Common myeloid progenitor, CD34-positive (primary cell): ENCODE results near the gene RSPH9.
A peak's percentile ranks its signal among the peaks of the same experiment; 100 is the strongest.

ENCODE experiments used
- CTCF ChIA-PET: fragments of 350-600 bp; sonication (Branson Sonifier 250); formaldehyde crosslinking; loops from one replicate; lab custom pipeline; 2021; ENCODE audit warnings: antibody characterized with exemption; lab: Charles Lee
- POLR2A ChIA-PET: fragments of 350-600 bp; sonication (Branson Sonifier 250); formaldehyde crosslinking; loops from one replicate; lab custom pipeline; 2021; ENCODE audit warnings: antibody characterized with exemption; lab: Charles Lee
- DNase-seq, 3 donors: peaks; one replicate each; pipeline versions ENCODE4 v3.0.0 to v3.0.0-alpha.2; 2013
- H3K27ac ChIP-seq, 2 experiments: 1 replicate in 1 of 2; 2 replicates in 1 of 2; pipeline ENCODE4 v1.7.0; 2013; ENCODE audit warnings: inconsistent platforms in 2 of 2, low read length in 2 of 2, mild to moderate bottlenecking in 2 of 2, low read depth in 1 of 2, moderate library complexity in 1 of 2; ENCODE audit not compliant: severe bottlenecking in 2 of 2, insufficient read depth in 1 of 2, poor library complexity in 1 of 2
- H3K27me3 ChIP-seq, 5 experiments: replicated peaks in 2 of 5; 1 replicate in 3 of 5; 2 replicates in 2 of 5; pipeline versions ENCODE4 v1.6.1 to v1.7.0; 2013; ENCODE audit warnings: low read length in 4 of 5, mild to moderate bottlenecking in 2 of 5, moderate library complexity in 2 of 5, inconsistent platforms in 1 of 5; ENCODE audit not compliant: insufficient read depth in 5 of 5, control insufficient read depth in 4 of 5
- H3K36me3 ChIP-seq, 4 experiments: 1 replicate in 2 of 4; 2 replicates in 2 of 4; pipeline versions ENCODE4 v1.6.1 to v1.7.0; 2013; ENCODE audit warnings: low read length in 3 of 4, control low read depth in 1 of 4, mild to moderate bottlenecking in 1 of 4; ENCODE audit not compliant: control insufficient read depth in 4 of 4, insufficient read depth in 4 of 4
- H3K4me1 ChIP-seq, 4 experiments: 1 replicate in 3 of 4; 2 replicates in 1 of 4; pipeline versions ENCODE4 v1.6.1 to v1.7.1; 2013; ENCODE audit warnings: low read length in 3 of 4, mild to moderate bottlenecking in 3 of 4, control low read depth in 1 of 4, inconsistent platforms in 1 of 4, moderate library complexity in 1 of 4; ENCODE audit not compliant: control insufficient read depth in 4 of 4, insufficient read depth in 4 of 4; ENCODE audit errors: control extremely low read depth in 1 of 4
- H3K4me3 ChIP-seq, 7 experiments: 1 replicate in 4 of 7; 2 replicates in 3 of 7; pipeline versions ENCODE4 v1.5.1 to v1.7.0; 2013; ENCODE audit warnings: mild to moderate bottlenecking in 7 of 7, low read length in 6 of 7, moderate library complexity in 6 of 7, inconsistent platforms in 2 of 7, low read depth in 2 of 7, control low read depth in 1 of 7; ENCODE audit not compliant: insufficient read depth in 4 of 7, control insufficient read depth in 1 of 7; ENCODE audit errors: extremely low read depth in 1 of 7
- H3K9me3 ChIP-seq, 5 experiments: 1 replicate in 4 of 5; 2 replicates in 1 of 5; pipeline versions ENCODE4 v1.6.1 to v1.7.1; 2013; ENCODE audit warnings: low read length in 4 of 5, mild to moderate bottlenecking in 2 of 5, inconsistent platforms in 1 of 5, low read depth in 1 of 5, moderate library complexity in 1 of 5; ENCODE audit not compliant: control insufficient read depth in 4 of 5, insufficient read depth in 2 of 5; ENCODE audit errors: control extremely low read depth in 1 of 5
- WGBS: methylation state at CpG from one replicate; pipeline ENCODE4 v1.1.5; 2013; ENCODE audit not compliant: insufficient coverage; 5-methylcytosine and 5-hydroxymethylcytosine counted together

Gene RSPH9

GRCh38 chr6:43609402-43609801 is 35.4 kb upstream of the RSPH9 start:
- Histone ChIP-seq H3K4me3 (no peak overlapping the region), H3K36me3 (peaks cover 9 to 50% (median 27%) of the 10 kb centered on the region in 4 experiments), H3K4me1 (peaks cover 0 to 5% (median 1%) of the 10 kb centered on the region in 4 experiments), H3K27me3 (no peaks in the 10 kb centered on the region), H3K9me3 (no peaks in the 10 kb centered on the region), H3K27ac (no peak overlapping the region)
- DNase-seq: no peak
- no CpG with 5 or more reads among the region's 1 CpG for WGBS
- POLR2A ChIA-PET: no interaction called here
- CTCF ChIA-PET: interaction anchor here (1.0 to 5.1 kb wide), 13 partner anchors 10 to 470 kb away, joined by 3 to 32 read pairs (median 5); no protein-coding TSS in a partner anchor

GRCh38 chr6:43610431-43610830 is 34.4 kb upstream of the RSPH9 start:
- H3K4me1 ChIP-seq: peaks cover 0 to 5% (median 1%) of the 10 kb centered on the region in 4 experiments
- DNase-seq: no peak
- H3K27me3 ChIP-seq: no peaks in the 10 kb centered on the region
- no peak overlapping the region for H3K4me3 ChIP-seq
- H3K36me3 ChIP-seq: peaks cover 5 to 46% (median 28%) of the 10 kb centered on the region in 4 experiments
- POLR2A ChIA-PET: no interaction called here
- H3K27ac ChIP-seq: no peak overlapping the region
- WGBS: 98% methylated on average over 5 of the region's 5 CpGs
- CTCF ChIA-PET: interaction anchor here (0.6 to 5.1 kb wide), 9 partner anchors 9 to 468 kb away, joined by 3 to 32 read pairs (median 3); partner anchors contain the start of gene GTPBP2
- H3K9me3 ChIP-seq: no peaks in the 10 kb centered on the region

- CTCF ChIA-PET: interaction anchor here (0.6 to 1.1 kb wide), 3 partner anchors 12 to 87 kb away, joined by 3 to 4 read pairs (median 3); partner anchors contain the start of gene GTPBP2
- Histone ChIP-seq H3K27me3 (no peaks in the 10 kb centered on the region), H3K4me1 (no peaks in the 10 kb centered on the region), H3K9me3 (no peaks in the 10 kb centered on the region), H3K4me3 (no peak overlapping the region), H3K36me3 (peaks cover 3 to 35% (median 26%) of the 10 kb centered on the region in 4 experiments), H3K27ac (no peak overlapping the region)
- DNase-seq: no peak
- 98% methylated on average over 6 of the region's 6 CpGs for WGBS
- POLR2A ChIA-PET: interaction anchor here (1.0 kb wide), 2 partner anchors 8 to 22 kb away, joined by 3 to 5 read pairs; partner anchors contain the start of gene MAD2L1BP
These were observed 31.0 kb upstream of the RSPH9 start for GRCh38 chr6:43613721-43614395.

GRCh38 chr6:43614396-43614730 is 30.5 kb upstream of the RSPH9 start:
- ChIA-PET CTCF (interaction anchor here (0.6 to 1.1 kb wide), 4 partner anchors 11 to 487 kb away, joined by 3 to 4 read pairs (median 3); partner anchors contain the start of gene GTPBP2), POLR2A (no interaction called here)
- no peak overlapping the region for H3K27ac ChIP-seq
- 100% methylated on average over 1 of the region's 3 CpGs for WGBS
- peaks cover 0 to under 1% (median under 1%) of the 10 kb centered on the region in 4 experiments for H3K4me1 ChIP-seq
- H3K36me3 ChIP-seq: peaks cover 3 to 34% (median 28%) of the 10 kb centered on the region in 4 experiments
- no peaks in the 10 kb centered on the region for H3K9me3 ChIP-seq
- H3K27me3 ChIP-seq: no peaks in the 10 kb centered on the region
- no peak for DNase-seq
- no peak overlapping the region for H3K4me3 ChIP-seq

GRCh38 chr6:43616725-43617472 is 27.9 kb upstream of the RSPH9 start:
- Histone ChIP-seq H3K27ac (no peak overlapping the region), H3K4me3 (no peak overlapping the region), H3K36me3 (peaks cover 6 to 38% (median 31%) of the 10 kb centered on the region in 4 experiments), H3K27me3 (no peaks in the 10 kb centered on the region), H3K9me3 (no peaks in the 10 kb centered on the region), H3K4me1 (peaks cover 0 to 9% (median 6%) of the 10 kb centered on the region in 4 experiments)
- DNase-seq: peak in 2 of 3 donors; percentile 24 to 51
- ChIA-PET CTCF (interaction anchor here (1.4 kb wide), 1 partner anchor 28 kb away, joined by 3 read pairs; the partner anchor contains the start of gene RSPH9), POLR2A (no interaction called here)
- WGBS: 84% methylated on average over 5 of the region's 9 CpGs

- no peak overlapping the region for H3K4me3 ChIP-seq
- peak overlapping the region in 1 of 2 experiments; percentile 22 for H3K27ac ChIP-seq
- no peak for DNase-seq
- peaks cover 9 to 64% (median 55%) of the 10 kb centered on the region in 4 experiments for H3K36me3 ChIP-seq
- peaks cover 0 to 9% (median 6%) of the 10 kb centered on the region in 4 experiments for H3K4me1 ChIP-seq
- no peaks in the 10 kb centered on the region for H3K27me3 ChIP-seq
- WGBS: over 99% methylated on average over 11 of the region's 12 CpGs
- ChIA-PET POLR2A (no interaction called here), CTCF (interaction anchor here (1.0 kb wide), 1 partner anchor 49 kb away, joined by 4 read pairs; no protein-coding TSS in a partner anchor)
- no peaks in the 10 kb centered on the region for H3K9me3 ChIP-seq
These were observed 23.6 kb upstream of the RSPH9 start for GRCh38 chr6:43621078-43621835.
